Measurements from ENCODE around the gene OR6J1. TPM values are rescaled to one million over a fixed set of nuclear protein-coding genes. Genes with fewer than 3 reads are reported as not detected.

OR6J1 gene
- total and polyA plus RNA-seq, 10 of the 15 experiments (the other 5 are each of a cell fraction or from before 2014, with no cell fraction given): not detected

DNA sequence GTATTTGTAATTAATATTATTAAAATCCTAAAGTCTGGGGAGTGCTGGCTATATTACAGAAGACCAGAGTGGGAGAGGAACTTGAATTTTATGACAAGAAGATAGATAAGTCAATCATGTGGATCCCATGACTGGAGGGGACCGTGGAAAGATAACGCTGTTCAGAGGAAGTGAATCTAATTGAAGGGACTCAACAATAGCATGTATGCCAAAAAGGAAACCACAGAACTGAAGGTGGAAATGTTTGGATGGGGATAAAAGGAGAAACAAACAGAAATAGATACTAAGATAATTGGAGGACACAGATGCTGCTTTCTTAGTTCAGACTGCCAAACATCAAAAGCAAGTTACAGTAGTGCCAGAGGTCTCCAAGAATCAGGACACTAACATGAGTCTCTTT, 21.1 kb downstream of the OR6J1 start:
- Histone ChIP-seq H3K79me2 (ENCODE audit: control insufficient read depth, insufficient read depth, low read length) (no peaks in the 10 kb centered on the region), H3K27ac (ENCODE audit: control insufficient read depth, insufficient read depth) (no peak overlapping the region), H3K4me2 (ENCODE audit: control insufficient read depth, insufficient read depth) (no peak overlapping the region), H3K4me3 (no peak overlapping the region), H3K4me1 (ENCODE audit: control insufficient read depth, insufficient read depth, low read length) (no peaks in the 10 kb centered on the region), H3K27me3 (replicated peaks in 1 of 2; ENCODE audit: control insufficient read depth in 2 of 2, insufficient read depth in 2 of 2, low read length in 1 of 2) (no peaks in the 10 kb centered on the region; a peak in 1 of 4 replicates), H2AFZ (ENCODE audit: control insufficient read depth, low read depth, low read length) (no peak overlapping the region), H3K36me3 (ENCODE audit: control insufficient read depth in 2 of 2, insufficient read depth in 2 of 2, low read length in 1 of 2) (no peaks in the 10 kb centered on the region), H3K9ac (ENCODE audit: control insufficient read depth, insufficient read depth, low read length) (no peak overlapping the region), H4K20me1 (ENCODE audit: control insufficient read depth, insufficient read depth) (no peaks in the 10 kb centered on the region), H3K9me3 (replicated peaks; ENCODE audit: control insufficient read depth, insufficient read depth, low read length) (no peaks in the 10 kb centered on the region)
- ChIA-PET RAD21 (ENCODE audit: unreplicated experiment) (no interaction called here), SMC1A (ENCODE audit: uncharacterized antibody, unreplicated experiment) (no interaction called here), CTCF (no interaction called here), POLR2A (no interaction called here)
- DNase-seq (ENCODE audit: low read depth, low spot score): no peak
- intact Hi-C loops (cut with micrococcal nuclease; ENCODE audit: unreplicated experiment): no loop called here
- ATAC-seq: no peak
- 2% methylated on average over 2 of the region's 2 CpGs for WGBS (ENCODE audit: insufficient coverage, insufficient replicate concordance, low lambda C conversion rate, missing lambda C conversion rate)
- in situ Hi-C loops (cut with MboI): no loop called here
- no TSS peak for BruUV-seq (replicated peaks)
- FAIRE-seq: no peak
- TF ChIP-seq EGR1 (IDR thresholded peaks at IDR 0.05; ENCODE audit: borderline replicate concordance in 1 of 2, low read depth in 2 of 2, low read length in 2 of 2) (no peak), FOS (IDR thresholded peaks at IDR 0.05; ENCODE audit: borderline replicate concordance, extremely low read depth, insufficient read length) (no peak), SP1 (IDR thresholded peaks at IDR 0.05; ENCODE audit: low read depth, low read length) (no peak), BCL11A (IDR thresholded peaks at IDR 0.05; ENCODE audit: low read depth, low read length) (no peak), ZZZ3 (IDR thresholded peaks at IDR 0.05; ENCODE audit: control insufficient read depth, insufficient read length, low read depth) (no peak), IRF4 (IDR thresholded peaks at IDR 0.05; ENCODE audit: low read depth, low read length) (no peak), ATF7 (IDR thresholded peaks at IDR 0.05; ENCODE audit: low read depth) (no peak), ZNF384 (IDR thresholded peaks at IDR 0.05; ENCODE audit: borderline replicate concordance, low read depth, low read length) (no peak), NFXL1 (IDR thresholded peaks at IDR 0.05; ENCODE audit: borderline replicate concordance) (no peak), MTA2 (IDR thresholded peaks at IDR 0.05; ENCODE audit: low read depth) (no peak), CHD4 (IDR thresholded peaks at IDR 0.05) (no peak), NR2C2 (IDR thresholded peaks at IDR 0.05; ENCODE audit: borderline replicate concordance, control insufficient read depth, insufficient read length, low read depth) (no peak)
- TF ChIP-seq, protein P1, sequence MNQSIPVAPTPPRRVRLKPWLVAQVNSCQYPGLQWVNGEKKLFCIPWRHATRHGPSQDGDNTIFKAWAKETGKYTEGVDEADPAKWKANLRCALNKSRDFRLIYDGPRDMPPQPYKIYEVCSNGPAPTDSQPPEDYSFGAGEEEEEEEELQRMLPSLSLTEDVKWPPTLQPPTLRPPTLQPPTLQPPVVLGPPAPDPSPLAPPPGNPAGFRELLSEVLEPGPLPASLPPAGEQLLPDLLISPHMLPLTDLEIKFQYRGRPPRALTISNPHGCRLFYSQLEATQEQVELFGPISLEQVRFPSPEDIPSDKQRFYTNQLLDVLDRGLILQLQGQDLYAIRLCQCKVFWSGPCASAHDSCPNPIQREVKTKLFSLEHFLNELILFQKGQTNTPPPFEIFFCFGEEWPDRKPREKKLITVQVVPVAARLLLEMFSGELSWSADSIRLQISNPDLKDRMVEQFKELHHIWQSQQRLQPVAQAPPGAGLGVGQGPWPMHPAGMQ (IDR thresholded peaks at IDR 0.05; ENCODE audit: borderline replicate concordance): no peak
- TF ChIP-seq, protein P2, sequence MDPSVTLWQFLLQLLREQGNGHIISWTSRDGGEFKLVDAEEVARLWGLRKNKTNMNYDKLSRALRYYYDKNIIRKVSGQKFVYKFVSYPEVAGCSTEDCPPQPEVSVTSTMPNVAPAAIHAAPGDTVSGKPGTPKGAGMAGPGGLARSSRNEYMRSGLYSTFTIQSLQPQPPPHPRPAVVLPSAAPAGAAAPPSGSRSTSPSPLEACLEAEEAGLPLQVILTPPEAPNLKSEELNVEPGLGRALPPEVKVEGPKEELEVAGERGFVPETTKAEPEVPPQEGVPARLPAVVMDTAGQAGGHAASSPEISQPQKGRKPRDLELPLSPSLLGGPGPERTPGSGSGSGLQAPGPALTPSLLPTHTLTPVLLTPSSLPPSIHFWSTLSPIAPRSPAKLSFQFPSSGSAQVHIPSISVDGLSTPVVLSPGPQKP (IDR thresholded peaks at IDR 0.05; ENCODE audit: low read depth, low read length): no peak
- TF ChIP-seq, protein P3, sequence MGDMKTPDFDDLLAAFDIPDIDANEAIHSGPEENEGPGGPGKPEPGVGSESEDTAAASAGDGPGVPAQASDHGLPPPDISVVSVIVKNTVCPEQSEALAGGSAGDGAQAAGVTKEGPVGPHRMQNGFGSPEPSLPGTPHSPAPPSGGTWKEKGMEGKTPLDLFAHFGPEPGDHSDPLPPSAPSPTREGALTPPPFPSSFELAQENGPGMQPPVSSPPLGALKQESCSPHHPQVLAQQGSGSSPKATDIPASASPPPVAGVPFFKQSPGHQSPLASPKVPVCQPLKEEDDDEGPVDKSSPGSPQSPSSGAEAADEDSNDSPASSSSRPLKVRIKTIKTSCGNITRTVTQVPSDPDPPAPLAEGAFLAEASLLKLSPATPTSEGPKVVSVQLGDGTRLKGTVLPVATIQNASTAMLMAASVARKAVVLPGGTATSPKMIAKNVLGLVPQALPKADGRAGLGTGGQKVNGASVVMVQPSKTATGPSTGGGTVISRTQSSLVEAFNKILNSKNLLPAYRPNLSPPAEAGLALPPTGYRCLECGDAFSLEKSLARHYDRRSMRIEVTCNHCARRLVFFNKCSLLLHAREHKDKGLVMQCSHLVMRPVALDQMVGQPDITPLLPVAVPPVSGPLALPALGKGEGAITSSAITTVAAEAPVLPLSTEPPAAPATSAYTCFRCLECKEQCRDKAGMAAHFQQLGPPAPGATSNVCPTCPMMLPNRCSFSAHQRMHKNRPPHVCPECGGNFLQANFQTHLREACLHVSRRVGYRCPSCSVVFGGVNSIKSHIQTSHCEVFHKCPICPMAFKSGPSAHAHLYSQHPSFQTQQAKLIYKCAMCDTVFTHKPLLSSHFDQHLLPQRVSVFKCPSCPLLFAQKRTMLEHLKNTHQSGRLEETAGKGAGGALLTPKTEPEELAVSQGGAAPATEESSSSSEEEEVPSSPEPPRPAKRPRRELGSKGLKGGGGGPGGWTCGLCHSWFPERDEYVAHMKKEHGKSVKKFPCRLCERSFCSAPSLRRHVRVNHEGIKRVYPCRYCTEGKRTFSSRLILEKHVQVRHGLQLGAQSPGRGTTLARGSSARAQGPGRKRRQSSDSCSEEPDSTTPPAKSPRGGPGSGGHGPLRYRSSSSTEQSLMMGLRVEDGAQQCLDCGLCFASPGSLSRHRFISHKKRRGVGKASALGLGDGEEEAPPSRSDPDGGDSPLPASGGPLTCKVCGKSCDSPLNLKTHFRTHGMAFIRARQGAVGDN (IDR thresholded peaks at IDR 0.05): no peak
- TF ChIP-seq, protein P4, sequence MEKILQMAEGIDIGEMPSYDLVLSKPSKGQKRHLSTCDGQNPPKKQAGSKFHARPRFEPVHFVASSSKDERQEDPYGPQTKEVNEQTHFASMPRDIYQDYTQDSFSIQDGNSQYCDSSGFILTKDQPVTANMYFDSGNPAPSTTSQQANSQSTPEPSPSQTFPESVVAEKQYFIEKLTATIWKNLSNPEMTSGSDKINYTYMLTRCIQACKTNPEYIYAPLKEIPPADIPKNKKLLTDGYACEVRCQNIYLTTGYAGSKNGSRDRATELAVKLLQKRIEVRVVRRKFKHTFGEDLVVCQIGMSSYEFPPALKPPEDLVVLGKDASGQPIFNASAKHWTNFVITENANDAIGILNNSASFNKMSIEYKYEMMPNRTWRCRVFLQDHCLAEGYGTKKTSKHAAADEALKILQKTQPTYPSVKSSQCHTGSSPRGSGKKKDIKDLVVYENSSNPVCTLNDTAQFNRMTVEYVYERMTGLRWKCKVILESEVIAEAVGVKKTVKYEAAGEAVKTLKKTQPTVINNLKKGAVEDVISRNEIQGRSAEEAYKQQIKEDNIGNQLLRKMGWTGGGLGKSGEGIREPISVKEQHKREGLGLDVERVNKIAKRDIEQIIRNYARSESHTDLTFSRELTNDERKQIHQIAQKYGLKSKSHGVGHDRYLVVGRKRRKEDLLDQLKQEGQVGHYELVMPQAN (conservative IDR thresholded peaks at IDR 0.05): no peak
